ENCODE measurements around the gene CRELD2. TPM values are rescaled to one million over a fixed set of nuclear protein-coding genes. Genes with fewer than 3 reads are reported as not detected.

Gene CRELD2
- total and polyA plus RNA-seq, 2 of the 4 experiments (the other 2 are of a cell fraction) = 36.2 to 70.7 TPM

- Histone ChIP-seq H2AK5ac (ENCODE audit: low read depth, low read length) (no peak overlapping the region), H2BK20ac (ENCODE audit: low read depth, low read length) (no peak overlapping the region), H3K27me3 (ENCODE audit: control insufficient read depth, insufficient read depth, low read length) (no peaks in the 10 kb centered on the region), H3K4me1 (ENCODE audit: control insufficient read depth, insufficient read depth, low read length) (no peaks in the 10 kb centered on the region), H2AK9ac (replicated peaks; ENCODE audit: low read depth, low read length, poor library complexity) (no peak overlapping the region), H3K18ac (ENCODE audit: low read depth, low read length) (no peak overlapping the region), H3K4me2 (ENCODE audit: low read depth, low read length) (no peak overlapping the region), H3K4me3 (ENCODE audit: insufficient read depth, low read depth, low read length) (no peak overlapping the region), H3K56ac (ENCODE audit: extremely low read depth, insufficient read depth, low read length) (no peak overlapping the region), H3K14ac (replicated peaks; ENCODE audit: low read depth, low read length) (no peak overlapping the region), H4K20me1 (ENCODE audit: insufficient read depth, low read length) (peaks cover 10% of the 10 kb centered on the region), H4K91ac (ENCODE audit: insufficient read depth, low read depth, low read length) (no peak overlapping the region), H3K23ac (ENCODE audit: low read depth, low read length) (no peak overlapping the region), H2AFZ (replicated peaks; ENCODE audit: low read length, poor library complexity) (no peak overlapping the region), H3K36me3 (ENCODE audit: control insufficient read depth, insufficient read depth, low read length) (peaks cover 19% of the 10 kb centered on the region), H3K9me1 (ENCODE audit: insufficient read depth, low read length) (peaks cover 12% of the 10 kb centered on the region), H3K27ac (ENCODE audit: insufficient read depth, low read length) (no peak overlapping the region), H3K79me1 (ENCODE audit: low read depth in 1 of 2, low read length in 2 of 2) (peaks cover 2 to 38% of the 10 kb centered on the region in 2 experiments), H4K5ac (ENCODE audit: low read depth, low read length) (no peak overlapping the region), H3K9ac (ENCODE audit: low read depth, low read length) (no peak overlapping the region), H2BK120ac (ENCODE audit: low read depth, low read length) (no peak overlapping the region), H2BK5ac (ENCODE audit: low read depth, low read length, poor library complexity, severe bottlenecking) (no peak overlapping the region), H2BK15ac (ENCODE audit: low read depth, low read length) (no peak overlapping the region), H3K9me3 (ENCODE audit: control insufficient read depth, insufficient read depth, low read length) (peaks cover 2% of the 10 kb centered on the region; the same call in 1 of the 2 replicates), H4K8ac (ENCODE audit: low read depth in 2 of 2, low read length in 2 of 2) (no peak overlapping the region), H3K4ac (ENCODE audit: low read depth, low read length) (no peak overlapping the region)
- POLR2A ChIA-PET (ENCODE audit: unreplicated experiment) = no interaction called here
- intact Hi-C loops (cut with micrococcal nuclease) = no loop called here
- CTCF ChIA-PET = no interaction called here
- no TSS peak for BruUV-seq (replicated peaks)
- DNase-seq = no peak
- dilution Hi-C loops (cut with HindIII; ENCODE audit: low sequenced_read_pairs, unreplicated experiment) = no loop called here
- ATAC-seq (ENCODE audit: low read depth) = no peak
- WGBS, 2 experiments (ENCODE audit: extremely low coverage in 2 of 2, insufficient read length in 1 of 2) = 80% methylated on average over 1 of the region's 5 CpGs; no CpG with 5 or more reads in 1 of the 2 experiments
- no peak for TF ChIP-seq FOS (IDR thresholded peaks at IDR 0.05; ENCODE audit: low read depth, low read length)
- TF ChIP-seq RCOR1 (IDR thresholded peaks at IDR 0.05; ENCODE audit: insufficient replicate concordance, low read length) = no peak
- TF ChIP-seq CHD1 (IDR thresholded peaks at IDR 0.05; ENCODE audit: low read depth, low read length) = no peak
- in situ Hi-C loops (cut with MboI; ENCODE audit: low sequenced_read_pairs) = no loop called here
Observed at GRCh38 chr22:49896201-49896600, 22.2 kb upstream of the CRELD2 start.

Measured in IMR-90 (cell line).